Measurements from ENCODE around the gene ZNF729.
"Not testable (repeated sequence)": the region's sequence is repeated elsewhere in the genome, so short reads cannot be mapped to it uniquely, and the experiment has no call there.

Gene ZNF729

DNA sequence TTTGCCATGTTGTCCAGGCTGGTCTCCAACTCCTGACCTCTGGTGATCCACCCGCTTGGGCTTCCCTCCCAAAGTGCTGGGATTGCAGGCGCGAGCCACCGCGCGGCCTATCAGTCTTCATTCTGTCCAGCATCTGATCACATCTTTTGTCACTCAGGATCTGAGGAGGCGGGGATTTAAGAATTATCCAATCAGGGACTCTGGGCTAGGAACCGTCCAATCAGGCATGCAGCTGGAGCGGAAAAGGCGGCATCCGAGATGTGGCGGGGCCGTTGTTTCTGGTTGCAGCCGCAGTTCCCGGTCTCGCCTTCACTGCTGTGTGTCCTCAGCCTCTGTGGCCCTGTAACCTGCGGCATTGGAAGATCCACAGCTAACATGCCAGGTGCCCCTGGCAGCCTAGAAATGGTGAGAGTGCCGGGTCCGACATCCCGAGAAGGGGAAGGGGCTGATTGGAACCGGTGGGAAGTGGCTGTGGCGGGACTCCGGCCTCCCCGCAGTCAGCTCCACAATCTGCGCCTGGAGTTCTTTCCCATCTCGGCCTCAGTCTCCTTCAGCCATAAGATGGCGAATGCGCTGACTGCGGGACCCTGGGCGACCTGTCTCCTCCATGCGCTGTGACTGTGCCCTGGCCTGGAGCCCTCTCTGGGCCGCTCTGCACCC is at the start of gene ZNF729:
Gene ZNF729 (plus strand): TSS at position 291 of the 660 bp plus-strand sequence. CDS start 85 bp downstream, at position 376.
- DNase-seq (ENCODE audit: low spot score) = no peak

DNA sequence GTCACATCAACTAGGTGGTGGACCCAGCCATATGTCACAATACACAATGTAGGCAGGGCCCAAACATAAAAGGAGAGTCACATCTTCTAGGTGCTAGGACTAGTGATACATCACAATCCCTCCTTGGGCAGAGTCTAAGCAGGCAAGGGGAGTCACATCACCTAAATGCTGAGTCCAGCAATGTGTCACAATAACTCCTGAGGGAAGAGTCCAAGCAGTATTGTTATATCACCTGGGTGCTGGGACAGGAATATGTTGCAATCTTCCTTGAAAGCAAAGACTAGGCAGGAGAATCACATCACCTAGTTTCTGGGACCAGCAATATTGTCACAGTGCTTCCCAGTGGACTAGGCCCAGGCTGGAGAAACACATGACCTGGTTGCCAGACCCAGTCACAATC is 29.4 kb upstream of the ZNF729 start:
- DNase-seq (ENCODE audit: low spot score) = no peak

DNA sequence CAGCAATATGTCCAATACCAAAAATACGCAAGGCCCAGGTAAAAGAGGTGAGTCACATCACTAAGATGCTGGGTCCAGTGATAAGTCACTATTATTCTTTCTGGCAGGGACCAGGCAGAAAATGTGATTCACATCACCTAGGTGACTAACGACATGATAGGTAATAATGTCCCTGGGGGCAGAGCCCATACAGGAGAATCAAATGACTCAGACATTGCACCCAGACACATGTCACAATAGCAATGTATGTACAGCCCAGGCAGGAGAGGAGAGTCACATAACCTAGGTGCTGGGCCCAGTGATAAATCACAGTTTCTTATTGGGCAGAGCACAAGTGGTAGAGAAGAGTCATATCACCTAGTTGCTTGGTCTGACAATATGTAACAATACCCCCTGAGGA is 28.9 kb upstream of the ZNF729 start:
- no peak for DNase-seq (ENCODE audit: low spot score)

DNA sequence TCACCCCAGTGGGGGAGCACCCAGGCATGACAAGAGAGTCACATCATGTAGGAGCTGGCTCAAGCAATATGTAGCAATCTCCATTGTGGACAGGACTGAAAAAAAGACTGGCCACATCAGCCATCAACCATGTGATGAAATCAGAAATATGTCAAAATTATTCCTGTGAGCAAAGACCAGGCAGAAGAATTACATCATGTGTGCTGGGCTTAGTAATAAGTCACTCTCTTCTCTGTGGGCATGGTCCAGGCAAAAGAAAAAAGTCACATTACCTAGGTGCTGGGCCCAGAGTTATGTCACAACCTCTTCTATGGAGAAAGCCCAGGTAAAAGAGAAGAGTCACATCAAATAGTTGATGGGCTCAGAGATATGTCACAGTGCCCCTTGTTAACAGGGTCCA is 28.3 kb upstream of the ZNF729 start:
- DNase-seq (ENCODE audit: low spot score) = no peak

DNA sequence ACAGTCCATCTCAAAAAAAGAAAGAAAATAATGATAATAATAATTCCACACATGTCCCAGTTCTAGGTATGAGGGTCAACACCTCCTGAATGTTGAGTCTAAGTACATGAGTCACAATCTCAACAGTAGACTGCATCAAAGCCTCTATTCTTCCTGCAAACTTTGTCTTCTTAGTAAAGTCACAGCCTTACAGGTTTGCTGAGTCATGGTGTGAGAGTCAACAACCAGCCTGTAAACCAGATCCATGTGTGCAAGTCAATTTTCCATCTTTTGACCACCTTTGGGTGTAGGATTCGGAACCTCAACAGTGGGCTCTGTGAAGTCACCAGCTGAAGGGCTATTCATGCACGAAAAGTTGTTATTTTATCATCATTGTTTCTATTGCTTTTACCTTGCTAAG is 25.7 kb upstream of the ZNF729 start:
- DNase-seq (ENCODE audit: low spot score) = no peak

DNA sequence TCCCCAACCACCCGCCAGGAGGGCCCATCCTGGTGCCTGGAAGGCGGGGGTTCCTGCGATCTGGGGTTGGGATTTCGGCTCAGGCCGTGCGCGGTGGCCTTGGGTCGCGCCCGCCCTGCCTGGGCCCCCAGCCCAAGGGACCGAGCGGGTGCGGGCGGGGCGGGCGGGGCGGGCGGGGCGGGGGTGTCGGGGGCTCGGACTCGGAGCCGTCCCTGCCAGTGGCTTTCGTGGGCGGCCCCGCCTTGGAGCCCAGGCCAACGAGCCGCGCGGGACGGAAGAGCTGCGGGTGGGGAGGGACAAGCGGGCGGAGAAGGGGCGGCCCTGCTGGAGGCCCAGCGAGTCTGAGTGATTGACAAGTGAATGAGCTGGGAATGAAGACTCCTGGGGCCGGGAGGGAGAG is 24.6 kb upstream of the ZNF729 start:
- no peak for DNase-seq (ENCODE audit: low spot score)

DNA sequence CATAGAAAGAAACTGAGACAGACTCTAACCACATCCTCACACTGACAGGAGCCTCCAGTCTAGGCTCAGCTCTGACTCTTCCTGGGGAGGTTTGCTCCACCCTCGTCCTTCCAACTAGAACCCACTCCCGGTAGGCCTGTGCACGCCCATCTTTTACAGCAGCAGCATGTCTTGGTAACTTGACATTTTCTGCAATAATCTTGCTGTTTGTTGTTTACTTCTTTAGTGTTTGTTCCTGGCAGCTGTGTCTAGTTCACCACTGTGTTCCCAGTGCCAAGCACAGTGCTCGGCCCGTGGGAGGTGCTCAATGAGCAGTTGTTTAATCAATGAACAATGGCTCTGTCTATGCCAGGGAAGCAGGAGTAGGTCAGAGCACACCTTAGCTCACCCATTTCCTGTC is 23.1 kb upstream of the ZNF729 start:
- no peak for DNase-seq (ENCODE audit: low spot score)

DNA sequence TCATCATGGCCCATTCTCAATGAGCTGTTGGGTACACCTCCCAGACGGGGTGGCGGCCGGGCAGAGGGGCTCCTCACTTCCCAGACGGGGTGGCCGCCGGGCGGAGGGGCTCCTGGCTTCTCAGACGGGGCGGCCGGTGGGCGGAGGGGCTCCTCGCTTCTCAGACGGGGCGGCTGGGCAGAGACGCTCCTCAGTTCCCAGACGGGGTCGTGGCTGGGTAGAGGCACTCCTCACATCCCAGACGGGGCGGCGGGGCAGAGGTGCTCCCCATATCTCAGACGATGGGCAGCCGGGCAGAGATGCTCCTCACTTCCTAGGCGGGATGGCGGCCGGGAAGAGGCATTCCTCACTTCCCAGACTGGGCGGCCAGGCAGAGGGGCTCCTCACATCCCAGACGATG is 35.3 kb downstream of the ZNF729 start:
- DNase-seq (ENCODE audit: low spot score) = not testable (repeated sequence)

DNA sequence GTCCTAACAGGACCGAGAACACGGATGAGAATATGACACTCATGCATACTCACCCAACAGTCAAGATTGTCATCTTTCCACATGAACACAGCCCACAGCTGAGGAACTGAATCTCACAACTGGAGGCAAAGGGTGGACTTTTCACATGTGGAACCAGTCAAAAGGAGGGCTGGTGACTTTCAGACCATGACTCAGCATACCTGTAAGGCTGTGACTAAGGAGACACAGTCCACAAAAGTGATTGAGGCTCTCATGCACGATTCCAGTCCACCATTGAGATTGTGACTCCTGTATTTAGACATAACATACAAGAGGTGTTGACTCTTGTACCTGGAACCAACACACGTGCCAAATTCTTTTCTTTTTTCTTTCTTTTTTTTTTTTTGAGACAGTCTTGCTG is 40.0 kb downstream of the ZNF729 start:
- no peak for DNase-seq (ENCODE audit: low spot score)

DNA sequence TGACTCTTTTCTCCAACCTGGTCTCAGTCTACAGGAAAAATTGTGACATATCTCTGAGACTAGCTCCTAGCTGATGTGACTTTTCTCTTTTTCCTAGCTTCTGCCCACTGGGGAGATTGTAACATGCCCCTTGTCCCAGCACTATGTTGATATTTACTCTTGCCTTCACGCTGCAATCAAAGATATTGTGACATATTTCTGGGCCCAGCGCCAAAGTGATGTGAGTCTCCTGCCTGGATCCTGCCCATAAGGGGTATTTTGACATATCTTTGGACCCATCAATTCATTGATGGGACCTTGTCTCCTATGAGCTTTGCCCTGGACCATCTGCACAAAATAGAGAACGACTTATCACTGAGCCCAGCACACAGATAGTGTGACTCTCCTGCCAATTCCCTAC is 41.1 kb downstream of the ZNF729 start:
- no peak for DNase-seq (ENCODE audit: low spot score)

DNA sequence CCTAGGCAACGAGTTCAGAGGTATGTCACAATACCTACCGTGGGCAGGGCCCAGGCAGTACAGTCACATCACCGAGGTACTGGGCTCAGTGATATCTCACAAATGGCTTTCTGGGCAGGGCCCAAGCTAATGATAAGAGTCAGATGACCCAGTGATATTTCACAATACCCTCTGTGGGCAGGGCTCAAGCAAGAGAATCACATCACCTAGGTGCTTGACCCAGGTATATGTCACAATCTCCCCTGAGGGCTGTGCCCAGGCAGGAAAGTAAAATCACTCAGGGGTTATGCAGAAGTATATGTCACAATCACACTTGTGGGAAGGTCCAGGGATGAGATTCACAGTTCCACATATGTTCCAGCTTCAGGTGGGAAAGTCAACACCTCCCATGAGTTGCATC is 45.3 kb downstream of the ZNF729 start:
- no peak for DNase-seq (ENCODE audit: low spot score)

DNA sequence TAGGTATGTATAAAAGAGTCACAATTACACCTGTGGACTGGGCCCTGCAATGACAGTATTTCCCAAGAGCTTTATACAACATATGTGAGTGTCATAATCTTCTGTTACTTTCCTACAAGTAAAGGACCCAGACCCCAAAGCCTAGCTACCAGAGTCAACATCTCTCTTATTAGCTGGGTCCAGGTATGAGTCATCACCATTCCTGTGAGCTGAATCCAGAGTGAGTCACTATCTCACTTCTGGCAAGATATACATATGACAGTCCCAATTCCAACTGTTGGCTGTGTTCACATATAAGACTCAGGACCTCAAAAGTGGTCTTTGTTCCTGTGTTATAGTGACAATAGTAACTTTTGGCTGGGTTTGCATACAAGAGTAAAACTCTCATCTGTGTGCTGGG is 46.7 kb downstream of the ZNF729 start:
- no peak for DNase-seq (ENCODE audit: low spot score)

DNA sequence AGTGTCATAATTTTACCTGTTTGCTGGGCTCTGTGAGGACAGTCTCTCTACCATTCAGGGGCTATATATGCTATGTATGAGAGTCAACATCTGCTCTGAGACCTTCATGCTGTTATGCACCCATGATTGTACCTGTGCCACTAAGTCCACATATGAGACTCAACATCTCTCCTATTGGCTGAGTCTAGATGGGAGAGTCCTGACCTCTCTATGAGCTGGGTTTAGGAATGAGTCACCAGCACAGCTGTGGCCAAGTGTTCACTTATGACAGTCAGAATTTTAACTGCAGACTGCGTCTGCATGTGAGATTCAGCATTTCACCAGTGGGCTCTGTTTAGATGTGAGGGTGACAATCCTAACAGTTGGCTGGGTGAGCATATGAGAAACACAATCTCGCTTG is 49.5 kb downstream of the ZNF729 start:
- no peak for DNase-seq (ENCODE audit: low spot score)

DNA sequence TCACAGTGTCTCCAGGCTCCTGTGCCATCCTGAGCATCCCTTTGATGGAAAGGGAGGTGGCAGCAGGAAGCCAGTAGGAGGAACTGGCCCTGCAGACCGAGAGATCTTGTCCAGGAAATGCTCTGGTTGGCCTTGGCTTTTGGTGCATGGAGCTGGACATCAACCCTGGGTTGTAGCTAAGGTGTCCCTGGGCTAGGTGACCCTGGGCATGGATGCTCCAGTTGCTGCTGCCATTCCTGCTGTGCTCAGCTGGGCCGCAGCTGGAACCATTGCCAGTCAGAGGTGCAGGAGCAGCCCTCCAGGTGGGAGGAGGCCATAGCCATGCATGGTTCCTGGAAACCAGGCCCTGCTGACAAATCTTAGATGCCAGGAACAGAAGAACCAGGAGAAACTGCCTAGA is 68.4 kb downstream of the ZNF729 start:
- no peak for DNase-seq (ENCODE audit: low spot score)
